ENCODE measurements around the gene KAT6B.
"Not testable (repeated sequence)": the region's sequence is repeated elsewhere in the genome, so short reads cannot be mapped to it uniquely, and the experiment has no call there.

The KAT6B gene

DNA sequence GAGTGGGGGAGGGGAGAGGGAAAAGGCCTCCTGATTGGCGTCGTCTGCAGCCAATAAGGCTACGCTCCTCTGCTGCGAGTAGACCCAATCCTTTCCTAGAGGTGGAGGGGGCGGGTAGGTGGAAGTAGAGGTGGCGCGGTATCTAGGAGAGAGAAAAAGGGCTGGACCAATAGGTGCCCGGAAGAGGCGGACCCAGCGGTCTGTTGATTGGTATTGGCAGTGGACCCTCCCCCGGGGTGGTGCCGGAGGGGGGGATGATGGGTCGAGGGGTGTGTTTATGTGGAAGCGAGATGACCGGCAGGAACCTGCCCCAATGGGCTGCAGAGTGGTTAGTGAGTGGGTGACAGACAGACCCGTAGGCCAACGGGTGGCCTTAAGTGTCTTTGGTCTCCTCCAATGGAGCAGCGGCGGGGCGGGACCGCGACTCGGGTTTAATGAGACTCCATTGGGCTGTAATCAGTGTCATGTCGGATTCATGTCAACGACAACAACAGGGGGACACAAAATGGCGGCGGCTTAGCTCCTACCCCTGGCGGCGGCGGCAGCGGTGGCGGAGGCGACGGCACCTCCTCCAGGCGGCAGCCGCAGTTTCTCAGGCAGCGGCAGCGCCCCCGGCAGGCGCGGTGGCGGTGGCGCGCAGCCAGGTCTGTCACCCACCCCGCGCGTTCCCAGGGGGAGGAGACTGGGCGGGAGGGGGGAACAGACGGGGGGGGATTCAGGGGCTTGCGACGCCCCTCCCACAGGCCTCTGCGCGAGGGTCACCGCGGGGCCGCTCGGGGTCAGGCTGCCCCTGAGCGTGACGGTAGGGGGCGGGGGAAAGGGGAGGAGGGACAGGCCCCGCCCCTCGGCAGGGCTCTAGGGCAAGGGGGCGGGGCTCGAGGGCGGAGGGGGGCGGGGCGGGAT, at the start of gene KAT6B:
KAT6B (plus strand) TSS at position 459 of the 903 bp plus-strand sequence. CDS start 16,258 bp downstream, outside the sequence.
- in situ Hi-C loops (cut with MboI; ENCODE audit: low sequenced_read_pairs) = no loop called here

DNA sequence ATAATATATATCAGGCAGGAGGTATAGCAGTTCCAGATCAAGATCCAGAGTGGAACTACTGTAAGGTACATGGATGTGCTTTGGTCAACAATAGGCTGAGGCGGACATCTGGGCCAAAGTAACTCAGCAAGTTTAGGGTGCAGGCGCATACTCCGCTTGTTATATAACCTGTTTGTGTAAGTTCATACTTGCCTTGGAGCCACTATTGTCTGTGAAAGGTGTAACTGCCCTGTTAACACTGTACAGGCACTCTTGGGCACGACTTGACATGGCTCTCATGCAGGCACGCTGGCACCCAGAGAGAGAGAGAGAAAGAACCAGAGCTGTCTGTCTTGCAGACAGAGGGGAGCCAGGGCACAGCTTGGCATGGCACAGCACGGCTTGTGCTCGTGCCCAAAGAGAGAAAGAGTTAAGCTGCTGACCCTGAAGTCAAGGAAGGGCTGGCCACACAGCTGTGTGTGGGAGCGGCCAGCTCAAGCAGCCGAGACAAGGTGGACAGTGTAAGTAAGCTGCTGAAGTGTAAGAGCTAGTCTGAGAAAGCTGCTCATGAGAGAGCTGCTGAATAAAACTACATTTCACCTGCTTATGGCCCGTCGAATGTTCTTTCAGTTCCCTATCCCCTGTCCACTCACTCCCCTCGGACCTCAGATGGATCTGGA, 47.8 kb upstream of the KAT6B start:
- in situ Hi-C loops (cut with MboI; ENCODE audit: low sequenced_read_pairs) = no loop called here

DNA sequence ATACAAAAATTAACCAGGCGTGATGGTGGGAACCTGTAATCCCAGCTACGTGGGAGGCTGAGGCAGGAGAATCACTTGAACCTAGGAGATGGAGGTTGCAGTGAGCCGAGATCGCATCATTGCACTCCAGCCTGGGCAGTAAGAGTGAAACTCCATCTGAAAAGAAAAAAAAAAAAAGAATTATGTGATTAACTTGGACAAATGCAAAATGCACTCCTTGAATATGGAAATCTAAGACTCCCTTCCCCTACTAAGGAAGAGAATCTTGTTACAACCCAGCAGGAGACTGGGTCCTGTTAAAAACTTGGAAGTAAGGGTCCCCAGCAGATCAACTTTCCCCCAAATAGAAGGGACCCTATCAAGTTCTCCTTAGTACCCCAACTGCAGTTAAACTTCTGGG, 44.5 kb upstream of the KAT6B start:
- in situ Hi-C loops (cut with MboI; ENCODE audit: low sequenced_read_pairs) = not testable (repeated sequence)

DNA sequence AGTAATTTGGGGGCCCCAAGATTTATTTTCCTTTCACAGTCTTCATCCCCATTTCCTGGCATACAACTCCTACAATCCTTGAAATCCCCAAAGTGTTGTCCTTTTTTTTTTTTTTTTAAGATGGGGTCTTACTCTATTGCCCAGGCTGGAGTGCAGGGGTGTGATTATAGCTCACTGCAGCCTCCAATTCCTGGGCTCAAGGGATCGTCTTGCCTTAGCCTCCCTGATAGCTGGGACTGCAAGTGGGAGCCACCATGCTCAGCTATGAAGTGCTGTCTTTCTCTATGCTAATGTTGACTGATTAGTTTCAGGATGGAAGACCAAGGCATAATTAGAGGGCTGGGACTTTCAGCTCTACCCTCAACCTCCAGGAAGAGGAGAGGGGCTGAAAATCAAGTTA, 41.9 kb upstream of the KAT6B start:
- in situ Hi-C loops (cut with MboI; ENCODE audit: low sequenced_read_pairs) = no loop called here

DNA sequence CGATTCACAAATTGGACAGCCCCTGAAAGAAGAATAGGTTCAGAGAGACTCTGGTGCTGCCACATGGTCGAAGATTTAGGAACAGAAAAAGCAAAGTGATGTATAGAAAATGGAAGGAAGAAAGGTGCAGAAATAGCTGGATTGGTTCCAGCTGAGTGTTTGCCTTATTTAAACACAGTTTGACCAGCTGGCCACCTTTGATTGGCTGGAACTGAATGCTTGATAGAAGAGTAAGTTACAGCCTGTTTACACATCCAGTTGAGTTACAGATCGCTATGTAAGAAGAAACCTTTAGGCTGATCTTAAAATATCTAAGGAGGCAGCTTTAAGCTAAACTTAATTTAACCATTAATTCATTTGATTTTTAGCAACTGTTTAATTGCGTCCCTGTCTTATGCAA, 40.3 kb upstream of the KAT6B start:
- in situ Hi-C loops (cut with MboI; ENCODE audit: low sequenced_read_pairs) = no loop called here

DNA sequence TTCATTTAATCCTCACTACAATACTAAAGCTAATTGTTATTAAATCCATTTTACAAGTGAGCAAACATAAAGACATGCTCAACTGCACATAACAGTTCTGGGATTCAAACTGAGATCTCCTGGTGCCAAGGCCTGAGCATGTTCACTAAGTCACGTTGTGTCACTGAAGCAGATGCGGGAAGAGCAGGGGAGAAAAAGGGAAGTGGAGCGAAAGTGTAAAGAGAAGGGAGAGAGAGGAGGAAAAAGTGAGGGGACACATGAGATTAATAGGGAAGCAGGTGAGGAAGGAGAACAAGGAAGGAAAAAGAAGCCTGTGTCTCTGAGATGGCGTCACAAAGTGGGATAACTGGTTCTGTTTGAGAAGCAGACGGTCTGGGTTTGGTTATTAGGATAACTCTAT, 38.9 kb upstream of the KAT6B start:
- in situ Hi-C loops (cut with MboI; ENCODE audit: low sequenced_read_pairs) = no loop called here

DNA sequence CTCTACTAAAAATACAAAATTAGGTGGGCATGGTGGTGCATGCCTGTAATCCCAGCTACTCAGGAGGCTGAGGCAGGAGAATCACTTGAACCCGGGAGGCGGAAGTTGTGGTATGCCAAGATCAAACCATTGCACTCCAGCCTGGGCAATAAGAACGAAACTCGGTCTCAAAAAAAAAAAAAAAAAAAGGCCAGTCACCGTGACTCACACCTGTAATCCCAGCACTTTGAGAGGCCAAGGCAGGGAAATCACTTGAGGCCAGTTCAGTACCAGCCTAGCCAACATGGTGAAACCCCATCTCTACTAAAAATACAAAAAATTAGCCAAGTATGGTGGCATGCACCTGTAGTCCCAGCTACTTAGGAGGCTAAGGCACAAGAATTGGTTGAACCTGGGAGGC, 34.4 kb upstream of the KAT6B start:
- in situ Hi-C loops (cut with MboI; ENCODE audit: low sequenced_read_pairs) = not testable (repeated sequence)

DNA sequence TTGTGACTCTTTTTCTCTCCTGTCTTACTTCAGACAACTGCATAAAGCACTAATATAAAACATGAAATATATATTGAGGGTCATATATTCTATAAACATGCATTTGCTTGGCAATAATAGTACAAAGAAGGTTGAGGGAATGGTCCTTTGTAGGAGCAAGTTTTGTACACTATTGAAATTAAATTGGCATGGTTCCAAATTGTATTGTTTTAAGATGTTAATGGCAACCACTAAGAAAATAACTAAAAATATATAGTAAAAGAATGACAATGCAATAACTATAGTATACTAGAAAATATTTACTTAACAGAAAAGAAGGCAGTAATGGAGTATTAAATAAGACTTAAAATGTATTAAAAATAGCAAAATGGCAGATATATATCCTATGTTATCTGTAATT, 33.7 kb upstream of the KAT6B start:
- in situ Hi-C loops (cut with MboI; ENCODE audit: low sequenced_read_pairs) = no loop called here

DNA sequence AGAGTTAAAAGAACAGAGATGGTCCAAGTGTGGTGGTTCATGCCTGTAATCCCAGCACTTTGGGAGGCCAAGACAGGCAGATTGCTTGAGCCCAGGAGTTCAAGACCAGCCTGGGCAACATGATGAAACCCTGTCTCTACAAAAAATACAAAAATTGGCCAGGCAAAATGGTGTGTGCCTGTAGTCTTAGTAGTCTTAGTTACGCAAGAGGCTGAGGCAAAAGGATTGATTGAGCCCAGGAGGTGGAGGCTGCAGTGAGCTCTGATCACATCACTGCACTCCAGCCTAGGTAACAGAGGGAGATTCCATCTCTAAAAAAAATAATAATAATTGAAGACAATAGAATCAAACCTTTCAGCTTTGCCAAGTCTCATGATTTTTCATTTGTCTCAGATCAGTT, 33.2 kb upstream of the KAT6B start:
- in situ Hi-C loops (cut with MboI; ENCODE audit: low sequenced_read_pairs) = not testable (repeated sequence)

DNA sequence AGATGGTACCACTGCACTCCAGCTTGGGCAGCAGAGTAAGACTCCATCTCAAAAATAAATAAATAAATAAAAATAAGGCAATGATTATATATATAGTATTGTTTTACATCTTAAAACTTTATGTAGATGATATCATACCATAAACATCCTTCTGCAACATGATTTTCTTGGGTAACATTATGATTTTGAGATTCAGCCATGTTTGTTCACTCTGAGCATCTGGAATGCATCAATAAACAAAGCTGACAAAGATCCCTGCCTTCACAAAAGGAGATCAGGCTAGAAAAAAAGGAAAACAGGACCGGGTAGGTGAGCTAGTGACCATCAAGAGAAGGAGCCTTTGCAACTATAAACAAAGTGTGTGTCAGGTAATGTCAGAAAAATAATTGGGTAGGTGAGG, 31.9 kb upstream of the KAT6B start:
- in situ Hi-C loops (cut with MboI; ENCODE audit: low sequenced_read_pairs) = no loop called here

DNA sequence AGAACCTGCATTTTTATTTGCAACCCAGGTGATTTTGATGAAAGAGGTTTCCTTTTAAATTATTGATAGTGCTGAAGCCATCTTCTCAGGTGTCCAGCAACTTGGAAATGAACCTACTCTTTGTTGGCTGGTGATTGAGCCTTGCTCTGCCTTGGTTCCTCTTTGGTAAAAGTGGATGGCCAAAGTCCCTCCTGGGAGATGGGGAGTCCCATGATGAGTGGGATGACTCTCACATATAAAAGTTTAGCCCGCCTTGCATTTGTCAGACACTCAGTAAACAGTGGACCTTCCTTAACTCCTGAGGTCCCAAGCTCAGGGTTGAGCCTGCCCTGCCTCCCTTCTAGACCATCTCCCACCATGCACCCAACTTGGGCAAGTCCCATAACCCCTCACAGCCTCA, 28.9 kb upstream of the KAT6B start:
- in situ Hi-C loops (cut with MboI; ENCODE audit: low sequenced_read_pairs) = no loop called here

DNA sequence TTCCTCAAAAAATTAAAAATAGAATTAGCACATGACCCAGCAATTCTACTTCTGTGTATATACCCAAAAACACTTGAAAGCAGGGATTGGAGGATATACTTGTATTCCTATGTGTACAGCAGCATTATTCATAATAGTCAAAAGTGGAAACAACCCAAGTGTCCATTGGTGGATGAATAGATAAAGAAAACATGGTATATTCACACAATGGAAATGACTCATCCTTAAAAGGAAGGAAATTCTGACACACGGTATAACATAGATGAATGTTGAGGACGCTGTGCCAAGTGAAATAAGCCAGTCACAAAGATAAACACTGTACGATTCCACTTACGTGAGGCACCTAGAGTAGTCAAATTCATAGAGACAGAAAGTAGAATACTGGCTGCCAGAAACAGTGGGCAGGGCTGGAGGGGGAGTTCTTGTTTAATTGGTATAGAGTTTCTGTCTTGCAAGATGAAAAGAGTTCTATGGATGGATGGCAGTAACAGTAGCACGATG, 26.6 kb upstream of the KAT6B start:
- in situ Hi-C loops (cut with MboI; ENCODE audit: low sequenced_read_pairs) = no loop called here

DNA sequence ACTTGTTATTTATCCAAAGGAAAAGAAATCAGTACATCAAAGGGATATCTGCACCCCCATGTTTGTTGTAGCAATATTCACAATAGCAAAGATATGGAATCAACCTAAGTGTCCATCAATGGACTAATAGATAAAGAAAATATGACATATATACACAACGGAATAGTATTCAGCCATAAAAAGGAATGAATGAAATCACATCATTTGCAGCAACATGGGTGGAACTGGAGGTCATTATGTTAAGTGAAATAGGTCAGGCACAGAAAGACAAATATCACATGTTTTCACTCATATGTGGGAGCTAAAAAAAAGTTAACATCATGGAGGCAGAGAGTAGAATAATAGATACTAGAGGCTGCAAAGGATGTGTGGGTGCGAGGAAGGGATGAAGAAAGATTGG, 25.0 kb upstream of the KAT6B start:
- in situ Hi-C loops (cut with MboI; ENCODE audit: low sequenced_read_pairs) = no loop called here

DNA sequence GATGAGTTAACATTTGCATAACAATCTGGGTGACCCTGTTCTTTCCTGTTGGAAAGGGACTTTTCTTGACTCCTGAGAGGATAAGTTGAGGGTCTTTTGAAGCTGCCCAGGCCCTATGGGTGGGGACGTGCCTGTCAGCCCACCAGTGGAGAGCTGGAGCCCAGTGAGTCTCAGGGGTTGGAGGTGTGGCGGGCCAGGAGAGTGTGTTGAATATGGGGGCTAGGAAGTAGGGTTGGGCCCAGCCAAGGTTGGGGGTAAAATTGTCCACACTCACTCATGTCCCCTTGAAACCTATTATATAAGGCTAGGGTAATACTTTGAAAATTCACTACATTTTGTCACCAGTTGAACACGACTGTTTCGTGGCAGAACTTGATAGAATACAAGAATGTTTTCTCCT, 17.9 kb upstream of the KAT6B start:
- in situ Hi-C loops (cut with MboI; ENCODE audit: low sequenced_read_pairs) = no loop called here

DNA sequence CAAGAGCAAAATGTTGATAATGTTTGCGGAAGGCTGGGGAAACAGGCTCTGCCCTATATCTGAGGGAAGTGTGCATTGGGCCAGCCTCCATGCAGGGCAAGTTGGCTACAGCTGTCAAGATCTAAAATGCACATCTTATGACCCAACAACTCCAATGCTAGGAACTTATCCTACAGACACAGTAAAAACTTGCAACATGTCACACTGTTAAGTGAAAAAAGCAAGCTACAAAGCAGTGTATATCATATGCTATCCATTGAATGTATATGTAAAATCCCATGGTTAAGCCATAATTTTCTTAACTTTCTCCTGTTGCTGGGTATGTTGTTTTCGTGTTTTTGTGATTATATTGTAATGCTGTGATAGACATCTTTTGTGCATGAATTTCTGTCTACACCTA, 16.3 kb upstream of the KAT6B start:
- in situ Hi-C loops (cut with MboI; ENCODE audit: low sequenced_read_pairs) = no loop called here

DNA sequence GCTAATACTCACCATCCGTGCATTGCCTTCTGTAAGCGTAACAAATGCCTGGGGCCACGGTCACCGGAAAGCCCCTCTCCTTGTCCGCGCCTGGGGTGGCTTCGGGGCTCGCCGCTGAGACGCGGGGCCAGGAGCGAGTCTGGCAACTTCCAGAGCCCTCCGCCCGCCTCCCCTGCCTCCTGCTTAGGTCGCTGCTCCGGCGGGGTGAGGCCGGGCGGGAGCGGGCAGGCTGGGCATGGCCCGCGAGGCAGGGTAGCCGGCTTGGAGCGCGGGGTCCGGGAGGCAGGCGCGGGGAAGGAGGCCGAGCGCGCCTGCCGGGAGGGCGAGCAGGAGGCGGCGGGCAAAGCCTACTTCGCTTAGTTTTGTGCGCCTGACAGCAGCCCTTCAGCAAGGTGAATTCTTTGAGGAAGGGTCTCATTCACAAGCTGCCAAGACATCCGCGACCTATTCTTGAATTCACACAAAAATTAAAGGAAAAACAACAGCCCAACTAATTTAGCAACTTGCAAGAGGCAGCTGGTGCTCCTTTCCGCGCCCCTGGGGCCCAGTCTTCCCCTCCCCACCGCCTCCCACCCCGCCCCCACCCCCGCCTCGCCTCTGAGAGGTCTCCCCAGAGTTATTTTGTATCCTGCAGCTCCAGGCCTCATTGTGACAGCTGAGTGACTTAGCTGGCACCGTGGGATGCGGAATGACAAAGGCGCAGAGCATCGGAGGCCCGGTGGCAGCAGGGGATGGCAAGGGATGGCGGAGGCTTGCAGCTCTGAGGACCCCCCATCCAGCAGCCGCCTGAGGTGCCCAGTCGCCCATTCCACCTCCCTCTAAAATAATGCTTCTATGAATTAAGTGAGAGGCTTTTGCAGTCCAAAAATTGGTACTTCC, 12.8 kb upstream of the KAT6B start:
- in situ Hi-C loops (cut with MboI; ENCODE audit: low sequenced_read_pairs) = no loop called here

DNA sequence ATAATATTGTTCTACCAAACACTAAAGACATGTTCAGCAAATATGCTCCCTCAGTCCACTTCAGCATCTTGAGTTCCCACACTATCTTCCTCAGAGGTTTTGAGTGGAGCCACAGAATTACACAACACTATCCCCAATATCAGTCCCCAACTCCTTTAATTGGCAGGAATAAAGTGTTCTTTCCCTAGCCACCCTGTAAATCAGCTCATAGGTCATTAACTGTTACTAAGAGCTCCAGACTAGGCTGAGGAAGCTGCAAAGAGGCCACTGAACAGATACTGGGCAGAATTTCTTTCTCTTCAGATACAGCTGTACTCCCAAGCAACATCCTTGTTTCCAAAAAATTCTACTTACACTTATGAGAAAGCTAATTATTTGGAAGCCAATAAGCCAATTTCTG, 11.6 kb upstream of the KAT6B start:
- in situ Hi-C loops (cut with MboI; ENCODE audit: low sequenced_read_pairs) = no loop called here

DNA sequence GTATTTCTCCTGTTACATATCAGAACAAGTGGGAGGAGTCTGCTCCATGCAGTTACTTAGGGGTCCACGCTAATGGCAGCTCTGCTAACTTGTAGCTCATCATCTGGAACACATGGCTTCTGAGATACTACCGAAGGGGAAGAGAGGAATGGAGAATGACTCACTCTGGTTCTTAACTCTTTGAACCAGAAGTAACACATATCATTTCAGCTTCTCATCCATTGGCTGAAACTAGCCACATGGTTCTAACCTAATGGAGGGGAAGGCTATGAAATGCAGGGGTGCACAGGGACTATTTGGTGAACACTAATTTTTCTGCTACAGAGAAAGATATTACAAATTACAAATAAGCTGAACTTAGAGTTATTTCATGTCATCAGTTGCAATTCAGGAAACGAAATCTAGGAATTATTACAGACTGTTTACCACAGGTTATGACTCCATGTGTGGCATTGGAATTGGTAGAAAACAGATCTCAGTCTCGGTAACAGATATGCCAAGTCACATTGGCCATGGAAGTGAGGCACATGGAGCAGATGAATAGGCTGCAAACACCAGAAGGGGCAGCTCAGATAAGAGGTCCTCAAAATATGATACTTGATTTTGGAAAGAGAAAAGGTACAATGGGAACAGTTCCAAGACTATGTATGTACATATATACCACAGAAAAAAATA, 9.4 kb upstream of the KAT6B start:
- in situ Hi-C loops (cut with MboI; ENCODE audit: low sequenced_read_pairs) = no loop called here

DNA sequence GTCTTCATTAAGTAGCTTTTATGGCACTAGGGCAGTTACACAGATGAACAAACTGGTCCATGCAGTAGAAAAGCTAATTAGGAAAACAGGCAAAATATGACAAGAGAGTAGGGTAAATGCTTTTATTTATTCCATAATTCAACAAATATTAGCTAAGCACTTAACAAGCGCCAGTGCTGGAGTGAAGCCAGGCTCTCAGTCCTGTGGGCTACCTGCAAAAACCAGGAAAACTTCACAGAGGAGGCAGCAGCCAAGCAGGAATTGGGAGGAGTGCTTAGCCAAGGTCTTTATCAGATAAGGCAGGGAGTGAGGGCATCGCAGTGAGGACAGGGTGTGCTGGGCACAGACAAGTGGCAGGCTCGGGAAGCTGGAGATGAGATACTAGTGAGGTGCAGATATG, 4.9 kb upstream of the KAT6B start:
- in situ Hi-C loops (cut with MboI; ENCODE audit: low sequenced_read_pairs) = no loop called here

DNA sequence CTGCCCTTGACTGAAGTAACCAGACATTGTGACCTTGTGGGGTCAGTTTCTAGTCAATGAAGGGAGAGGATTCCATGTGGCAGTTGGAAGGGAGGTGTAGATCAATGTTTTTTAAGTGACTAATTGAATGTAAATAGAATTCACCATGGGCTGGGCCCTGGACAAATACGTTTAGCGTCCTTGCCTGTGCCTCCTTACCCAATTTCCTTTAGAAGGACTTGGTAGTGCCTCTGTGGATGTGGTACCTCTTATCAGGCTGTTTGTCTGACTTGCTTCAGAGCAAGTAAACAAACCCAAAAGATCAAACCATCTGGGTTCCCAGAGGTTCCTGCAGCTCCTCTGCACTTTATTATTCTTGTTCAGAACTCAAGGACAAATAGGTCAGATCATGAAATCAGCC, 4.3 kb upstream of the KAT6B start:
- in situ Hi-C loops (cut with MboI; ENCODE audit: low sequenced_read_pairs) = no loop called here
